Dedifferentiated amniotic fluid mesenchymal stem cell (primary cell): ENCODE results near the gene STK39.
A peak's percentile ranks its signal among the peaks of the same experiment; 100 is the strongest.

ENCODE experiments used
- DNase-seq: peaks from one replicate; pipeline ENCODE4 v3.0.0-alpha.2; 2016; ENCODE audit errors: extremely low spot score

STK39 gene

DNA sequence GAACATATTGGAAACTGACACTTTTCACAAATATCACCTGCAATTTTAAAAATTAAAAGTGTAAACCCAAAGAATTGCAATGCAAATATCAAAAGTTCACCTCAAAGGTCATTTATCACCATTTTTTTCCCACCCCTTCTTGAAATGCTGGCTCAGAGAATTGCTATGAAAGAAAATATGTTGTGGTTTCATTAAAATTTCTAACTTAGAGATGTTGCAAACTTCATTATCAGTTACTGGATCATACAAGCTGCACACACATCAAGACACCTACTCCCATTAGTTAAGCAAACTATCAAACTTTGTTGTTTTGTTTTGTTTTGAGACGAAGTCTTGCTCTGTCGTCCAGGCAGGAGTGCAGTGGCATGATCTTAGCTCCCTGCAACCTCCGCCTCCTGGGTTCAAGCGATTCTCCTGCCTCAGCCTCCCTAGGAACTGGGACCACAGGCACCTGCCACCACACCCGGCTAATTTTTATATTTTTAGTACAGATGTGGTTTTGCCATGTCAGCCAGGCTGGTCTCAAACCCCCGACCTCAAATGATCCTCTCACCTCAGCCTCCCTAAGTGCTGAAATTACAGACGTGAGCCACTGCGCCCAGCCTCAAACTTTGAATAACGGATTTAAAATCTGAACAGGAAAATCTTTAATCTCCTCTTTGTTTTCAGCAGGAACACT lies 37.0 kb downstream of the STK39 start:
- DNase-seq, result no peak

DNA sequence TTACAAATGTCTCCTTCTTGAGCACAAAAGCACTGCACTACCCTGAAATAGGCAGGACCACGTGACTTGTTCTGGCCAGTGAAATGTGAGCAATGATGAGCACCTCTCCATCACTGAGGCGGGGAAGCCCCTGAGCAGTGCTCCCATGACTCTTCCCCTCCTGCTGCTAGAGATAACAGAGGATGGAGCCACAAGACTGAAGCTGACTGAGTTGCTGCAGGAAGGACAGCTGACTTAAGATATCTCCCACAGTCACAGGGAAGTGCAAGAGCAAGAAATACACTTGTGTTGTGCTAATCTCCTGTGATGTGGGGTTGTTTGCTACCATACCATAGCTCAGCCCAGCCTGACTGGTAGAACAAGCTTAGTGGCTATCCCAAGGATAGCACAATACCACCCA lies 38.7 kb downstream of the STK39 start:
- DNase-seq, result no peak

DNA sequence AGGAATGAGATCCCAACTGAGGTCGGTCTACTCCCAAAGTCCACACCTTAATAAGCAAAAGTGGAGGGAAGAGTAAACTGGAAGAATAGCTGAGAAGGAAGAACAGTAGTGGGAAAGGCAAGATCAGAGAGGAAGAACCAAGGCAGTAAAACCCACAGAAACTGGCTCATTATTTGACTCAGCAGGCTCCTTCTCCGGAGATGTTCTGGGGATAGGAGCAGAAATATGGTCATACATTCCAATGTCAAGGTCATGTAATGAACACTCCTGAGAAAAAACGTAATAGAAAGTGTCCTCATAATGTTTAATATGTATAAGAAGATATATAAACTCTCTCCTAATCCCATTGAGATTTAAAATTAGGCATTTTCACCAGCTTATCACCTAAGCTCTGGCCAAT lies 39.5 kb downstream of the STK39 start:
- no peak for DNase-seq

DNA sequence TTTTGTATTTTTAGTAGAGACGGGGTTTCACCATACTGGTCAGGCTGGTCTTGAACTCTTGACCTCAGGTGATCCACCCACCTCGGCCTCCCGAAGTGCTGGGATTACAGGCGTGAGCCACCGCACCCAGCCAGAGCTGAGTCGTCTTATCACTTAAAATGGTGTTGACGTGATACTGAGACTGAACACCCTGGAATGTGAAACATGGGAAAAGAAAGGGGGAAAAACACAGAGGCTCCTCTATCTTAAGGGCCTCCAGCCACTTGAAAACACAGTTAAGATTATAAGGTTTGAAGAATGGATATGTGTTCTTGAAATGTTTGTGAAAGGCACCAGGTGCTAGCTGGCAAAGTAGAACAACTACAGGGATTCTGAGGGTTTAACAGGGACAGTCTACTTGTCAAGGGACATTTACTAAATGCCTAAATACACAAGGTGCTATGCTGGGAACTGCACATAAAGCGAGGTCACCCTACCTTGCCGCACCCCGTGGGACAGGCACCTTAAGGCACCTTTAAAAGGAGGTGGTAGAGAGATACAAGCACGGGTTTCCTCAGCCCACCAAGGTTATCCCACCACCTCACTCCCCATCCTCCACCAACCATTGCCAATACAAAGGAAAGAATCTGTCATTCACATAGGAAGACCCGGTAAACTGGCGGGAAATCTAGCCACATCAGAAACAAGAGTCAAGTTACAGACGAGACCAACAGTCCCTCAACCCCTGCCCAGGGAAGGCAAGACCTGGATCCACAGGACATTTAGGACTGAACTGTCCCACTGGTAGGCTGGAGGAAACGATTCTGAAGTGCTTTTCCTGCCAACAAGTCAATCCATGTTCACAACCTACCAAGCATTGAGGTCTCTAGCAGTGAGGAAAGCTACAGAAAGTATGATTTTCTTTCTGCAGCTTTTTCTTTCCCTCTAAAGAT lies 43.4 kb downstream of the STK39 start:
- no peak for DNase-seq

GRCh38 chr2:168201584-168202116 lies 45.7 kb downstream of the STK39 start:
- no peak for DNase-seq

GRCh38 chr2:168200930-168201583 lies 46.3 kb downstream of the STK39 start:
- no peak for DNase-seq

GRCh38 chr2:168198476-168199207 lies 48.8 kb downstream of the STK39 start:
- peak; percentile 73 for DNase-seq

- no peak for DNase-seq
Measured at GRCh38 chr2:168196764-168197180, 50.6 kb downstream of the STK39 start.

DNA sequence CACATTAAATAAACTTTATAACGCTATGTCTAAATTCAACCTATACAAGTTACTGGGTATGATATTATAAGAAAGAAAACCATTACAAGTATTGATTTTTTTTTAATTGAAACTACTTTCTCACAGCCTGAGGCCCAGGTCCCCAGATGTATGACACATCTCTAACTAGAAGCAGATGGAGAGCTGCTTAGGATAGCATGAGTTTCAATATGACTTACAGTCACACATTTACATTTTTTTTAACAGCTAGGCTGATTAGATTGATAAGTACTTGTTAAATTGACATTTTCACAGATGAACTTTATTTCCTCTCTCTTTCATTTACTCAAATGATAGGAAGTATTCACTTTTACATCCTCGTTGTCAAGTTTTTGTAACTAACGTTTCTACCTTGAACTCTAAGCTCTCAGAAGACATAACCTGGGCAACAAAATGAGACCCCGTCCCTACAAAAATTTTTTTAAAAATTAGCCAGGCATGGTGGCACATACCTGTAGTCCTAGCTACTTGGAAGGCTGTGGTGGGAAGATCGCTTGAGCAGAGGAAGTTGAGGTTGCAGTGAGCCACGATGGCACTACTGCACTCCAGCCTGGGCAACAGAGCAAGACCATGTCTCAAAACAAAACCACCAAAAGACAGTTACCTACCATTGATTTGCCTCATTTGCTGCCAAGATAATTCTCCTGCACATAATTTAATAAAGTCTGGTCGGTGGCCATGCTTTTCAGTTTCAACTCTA lies 52.4 kb downstream of the STK39 start:
- peak; percentile 34 for DNase-seq

DNA sequence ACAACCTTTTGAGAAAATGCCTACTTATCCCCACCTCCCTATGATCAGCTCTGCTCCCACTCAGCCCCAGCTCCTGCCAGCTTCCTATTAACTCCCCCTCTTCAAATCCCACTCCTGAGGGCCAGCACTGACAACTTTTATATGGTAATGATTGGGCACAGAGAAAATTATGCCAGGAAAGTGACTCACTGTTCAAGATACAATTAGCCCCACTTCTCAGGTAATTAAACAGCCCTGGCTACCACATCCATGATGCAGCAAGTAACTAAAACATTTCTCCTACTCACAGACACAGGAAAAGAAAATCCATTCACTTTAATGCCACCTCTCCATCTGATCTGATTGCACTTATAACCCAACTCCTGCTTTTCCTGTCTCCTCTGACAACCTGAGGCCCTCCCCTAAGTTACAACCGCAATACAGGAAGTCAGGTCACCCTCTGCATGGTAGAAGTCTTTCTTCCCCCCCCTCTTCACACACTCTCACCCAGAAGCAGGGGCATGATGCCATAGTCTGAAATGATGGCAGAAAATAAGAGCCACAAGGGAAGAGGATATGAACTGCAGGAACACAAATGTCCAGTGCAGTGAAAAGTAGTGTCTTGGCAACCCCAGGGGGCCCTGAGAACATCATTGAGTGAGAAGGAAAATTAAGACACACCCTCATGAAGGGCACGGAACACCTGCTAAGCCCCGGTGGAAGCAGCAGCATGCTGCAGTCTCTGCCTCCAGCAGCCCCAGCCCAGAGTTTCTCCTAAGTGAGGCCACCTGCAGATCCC lies 54.4 kb downstream of the STK39 start:
- peak; percentile 29 for DNase-seq

DNA sequence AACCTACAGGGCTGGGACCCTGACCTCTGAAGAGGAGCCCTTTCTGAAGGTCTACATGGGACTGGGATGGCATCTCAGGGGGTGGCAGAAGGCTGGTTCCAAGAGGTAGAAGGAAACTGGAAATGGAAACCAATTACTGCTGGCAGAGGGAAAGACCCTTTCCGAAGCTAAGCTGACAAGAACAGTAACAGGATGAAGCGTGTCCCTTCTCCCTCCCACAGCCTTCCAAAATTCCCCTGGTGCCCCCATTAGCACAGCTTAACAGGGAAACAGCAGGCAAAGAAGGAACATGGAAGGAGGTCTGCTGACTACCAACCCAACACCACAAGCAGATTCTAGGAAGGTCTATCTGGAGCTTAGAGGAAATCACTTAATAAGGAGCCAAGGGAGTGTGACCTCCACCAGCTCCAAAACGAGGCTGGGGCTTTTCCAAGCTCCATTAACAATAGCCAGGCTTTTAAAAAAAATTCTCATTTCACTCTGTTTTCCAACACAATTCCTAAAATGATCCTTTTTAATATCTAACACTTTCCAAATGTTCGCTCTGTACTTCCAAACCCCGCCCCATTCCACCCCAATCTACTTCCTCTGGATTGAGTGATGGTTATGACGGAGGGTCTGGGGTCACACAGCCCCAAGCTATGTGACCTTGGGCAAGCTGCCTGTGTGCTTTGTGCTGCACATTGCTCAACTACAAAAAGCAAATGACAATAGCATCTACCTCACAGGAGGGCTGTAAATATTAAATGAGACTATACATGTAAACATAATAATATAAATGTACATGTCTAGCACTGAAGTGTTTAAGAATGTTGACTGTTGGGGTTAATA lies 55.2 kb downstream of the STK39 start:
- no peak for DNase-seq

DNA sequence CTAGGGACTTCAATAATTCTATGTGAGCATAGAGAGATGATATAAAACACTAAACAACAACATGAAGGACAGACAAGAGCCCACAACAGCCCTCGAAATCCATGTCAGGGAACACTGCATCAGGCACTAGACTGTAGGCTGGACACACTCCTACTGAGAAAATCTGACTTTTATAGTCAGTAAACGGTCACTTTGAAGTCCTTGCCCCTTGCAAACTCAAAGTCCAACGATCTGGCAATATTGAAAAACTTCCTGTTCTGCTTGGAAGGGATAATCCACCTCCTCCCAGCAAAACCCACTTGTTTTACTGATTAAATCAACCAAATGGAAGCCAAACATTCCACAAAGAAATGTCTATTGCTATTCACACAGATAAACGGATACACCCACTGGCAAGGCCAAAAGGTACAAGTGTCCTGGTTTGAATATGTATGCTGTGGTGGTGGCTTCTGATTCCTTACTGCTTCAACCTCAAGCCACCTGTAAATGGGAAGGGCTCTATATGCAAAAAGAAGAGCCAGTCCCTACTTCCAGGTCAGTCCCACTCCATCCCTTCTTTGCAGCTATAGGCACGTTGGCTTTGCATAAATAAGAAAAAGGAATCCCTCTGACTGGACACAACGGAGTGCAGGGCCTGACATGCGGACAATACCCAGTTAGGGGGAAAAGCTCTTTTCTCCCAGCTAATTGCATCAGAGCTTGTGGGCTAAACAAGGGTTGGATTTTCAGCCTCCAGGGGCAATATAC lies 56.6 kb downstream of the STK39 start:
- DNase-seq, result no peak

DNA sequence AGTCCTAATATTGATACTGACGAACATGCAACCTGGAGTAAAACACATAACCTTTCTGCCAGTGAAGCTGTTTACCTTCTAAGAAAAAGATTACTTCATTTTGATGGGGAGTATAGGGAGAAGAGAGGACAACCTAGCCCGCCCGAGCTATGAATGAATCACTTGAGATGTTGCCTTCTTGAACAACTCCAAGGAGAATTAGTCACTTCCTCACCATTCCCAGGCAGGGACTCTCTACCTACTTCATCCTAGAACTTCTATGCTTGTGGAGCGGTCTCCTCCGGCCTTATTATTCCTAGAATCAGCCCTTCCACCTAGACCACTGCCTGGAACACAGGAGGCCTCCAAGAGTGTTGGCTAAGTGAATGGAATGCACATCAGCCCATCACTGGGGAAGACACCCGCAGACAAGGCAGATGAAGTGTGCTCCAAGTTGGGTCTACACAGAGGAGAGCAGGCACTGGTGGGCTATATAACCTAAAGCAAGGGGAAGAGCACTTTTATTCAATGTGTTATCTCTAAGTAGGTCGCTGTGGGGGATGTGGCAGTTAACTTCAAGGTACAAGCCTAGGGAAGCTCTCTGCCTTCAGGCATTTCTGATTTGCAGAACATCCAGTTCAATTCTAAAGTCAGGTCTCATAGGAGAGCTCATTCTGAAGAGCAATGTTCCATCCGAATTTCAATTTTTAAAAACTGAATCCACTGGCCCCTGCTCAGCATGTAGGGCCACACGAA lies 57.4 kb downstream of the STK39 start:
- peak; percentile 29 for DNase-seq

DNA sequence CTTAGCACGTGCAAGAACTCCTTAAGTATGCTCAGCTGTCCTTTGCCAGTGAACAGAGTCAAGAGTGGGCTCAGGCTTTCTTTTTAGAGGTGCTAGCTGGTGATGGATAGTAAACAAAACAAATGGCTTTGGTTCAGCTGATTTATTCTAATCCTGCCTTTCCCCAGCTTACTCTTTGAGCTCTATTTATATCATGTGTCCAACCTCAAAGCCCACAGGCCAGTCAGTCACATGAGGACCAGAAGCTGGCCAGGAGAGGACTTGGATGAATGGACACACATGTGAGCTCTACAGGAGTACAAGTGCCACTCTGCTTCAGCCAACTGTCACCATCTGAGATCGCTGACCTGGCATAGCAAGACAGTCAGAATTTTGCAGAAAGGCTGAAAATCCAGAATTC lies 59.4 kb downstream of the STK39 start:
- DNase-seq, result no peak

DNA sequence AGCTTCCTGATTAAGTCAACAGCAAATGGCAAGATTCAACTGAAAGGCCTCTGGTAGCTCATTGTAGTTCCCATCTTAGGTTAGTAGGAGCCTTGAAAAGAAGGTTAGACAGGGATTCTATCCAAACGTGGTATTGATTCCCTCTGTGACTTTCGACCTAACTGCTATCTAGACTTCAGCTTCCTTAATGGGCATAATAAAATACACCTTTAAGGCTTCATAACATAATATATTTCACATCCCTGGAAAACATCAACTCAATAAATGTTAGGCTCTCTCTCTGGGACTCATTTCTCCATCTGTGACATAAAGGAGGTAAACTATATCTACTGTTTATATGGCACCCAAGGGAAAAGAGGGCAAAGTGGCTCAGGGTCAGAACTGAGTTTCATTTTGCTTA lies 60.9 kb downstream of the STK39 start:
- no peak for DNase-seq

DNA sequence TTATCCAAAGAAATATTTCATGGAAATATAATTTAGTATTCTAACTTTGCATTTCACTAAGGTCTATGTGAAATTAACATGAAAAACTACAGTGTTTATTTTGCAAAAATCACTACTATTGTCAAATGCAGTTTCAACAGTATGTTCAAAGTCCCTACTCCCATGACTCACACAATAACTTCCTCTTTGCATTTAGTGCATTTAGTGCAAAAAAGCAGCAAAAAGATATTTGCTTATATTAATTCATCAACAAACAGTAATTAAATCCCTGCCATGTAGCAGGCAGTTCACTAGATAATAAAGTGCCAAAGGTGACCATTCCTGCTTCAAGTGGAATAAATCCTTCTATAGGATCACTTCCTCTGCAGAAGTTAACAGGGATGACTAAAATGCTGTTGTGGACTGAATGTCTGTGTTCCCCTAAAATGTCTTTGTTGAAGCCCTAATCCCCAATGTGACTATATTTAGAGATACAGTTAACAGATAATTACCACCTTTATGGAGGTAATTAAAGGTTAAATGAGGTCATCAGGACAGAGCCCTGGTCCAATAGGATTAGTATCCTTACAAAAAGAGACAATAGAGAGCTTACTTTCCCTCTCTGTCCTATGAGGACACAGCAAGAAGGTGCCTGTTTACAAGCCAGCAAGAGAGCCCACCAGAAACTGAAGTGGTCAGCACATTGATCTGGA lies 61.7 kb downstream of the STK39 start:
- no peak for DNase-seq
